HG03039 (cell line): ENCODE measurements around the gene SSU72.
A peak's percentile ranks its signal among the peaks of the same experiment; 100 is the strongest.

ENCODE experiments used
- ATAC-seq: cut with Tn5 transposase; IDR thresholded peaks from one replicate; pipeline ENCODE4 v1.9.1; 2021; ENCODE audit warnings: mild to moderate bottlenecking, moderate library complexity; ENCODE audit not compliant: unreplicated experiment

The SSU72 gene

DNA sequence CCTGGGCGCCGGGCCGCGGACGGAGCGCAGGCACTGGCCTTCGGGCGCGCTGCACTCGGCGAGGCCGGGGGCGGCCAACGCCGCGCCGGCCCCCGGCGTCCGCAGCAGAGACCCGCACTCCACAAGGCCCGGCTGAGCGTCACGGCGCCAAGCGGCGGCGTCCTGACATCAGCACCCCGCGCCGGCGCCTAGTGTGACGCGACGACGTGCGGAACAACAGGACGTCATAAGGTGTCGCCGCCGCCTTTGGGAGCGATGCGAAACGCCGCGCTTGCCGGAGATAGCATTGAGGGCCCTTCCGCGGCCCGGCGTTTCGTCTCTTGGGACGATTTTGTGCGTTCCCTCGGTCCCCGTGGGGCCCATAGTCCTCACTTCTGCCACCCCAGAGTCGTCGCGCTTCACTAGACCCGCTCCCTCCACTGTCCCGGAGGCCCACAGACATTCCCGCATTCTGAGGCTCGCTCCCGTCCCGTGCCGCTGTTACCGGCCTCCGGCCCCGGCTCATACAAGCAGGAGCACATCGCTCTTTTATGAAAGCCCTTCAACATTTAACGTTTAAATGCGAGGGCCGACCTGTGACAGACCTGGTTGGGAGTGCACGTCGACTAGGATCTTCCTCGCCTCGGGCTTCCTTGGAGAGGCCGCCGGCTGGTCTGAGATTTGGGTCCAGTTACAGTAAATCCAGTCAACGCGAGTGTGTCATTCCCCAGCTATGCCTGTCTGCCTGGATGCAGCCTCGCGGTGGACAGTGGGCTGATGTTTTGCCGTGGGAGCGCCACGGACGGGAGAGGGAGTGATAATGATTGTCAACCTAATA, at the start of gene SSU72:
Gene SSU72 (minus strand): TSS at position 143 of the 817 bp plus-strand sequence. CDS start 306 bp downstream, outside the sequence.
- peak; percentile 80 for ATAC-seq

DNA sequence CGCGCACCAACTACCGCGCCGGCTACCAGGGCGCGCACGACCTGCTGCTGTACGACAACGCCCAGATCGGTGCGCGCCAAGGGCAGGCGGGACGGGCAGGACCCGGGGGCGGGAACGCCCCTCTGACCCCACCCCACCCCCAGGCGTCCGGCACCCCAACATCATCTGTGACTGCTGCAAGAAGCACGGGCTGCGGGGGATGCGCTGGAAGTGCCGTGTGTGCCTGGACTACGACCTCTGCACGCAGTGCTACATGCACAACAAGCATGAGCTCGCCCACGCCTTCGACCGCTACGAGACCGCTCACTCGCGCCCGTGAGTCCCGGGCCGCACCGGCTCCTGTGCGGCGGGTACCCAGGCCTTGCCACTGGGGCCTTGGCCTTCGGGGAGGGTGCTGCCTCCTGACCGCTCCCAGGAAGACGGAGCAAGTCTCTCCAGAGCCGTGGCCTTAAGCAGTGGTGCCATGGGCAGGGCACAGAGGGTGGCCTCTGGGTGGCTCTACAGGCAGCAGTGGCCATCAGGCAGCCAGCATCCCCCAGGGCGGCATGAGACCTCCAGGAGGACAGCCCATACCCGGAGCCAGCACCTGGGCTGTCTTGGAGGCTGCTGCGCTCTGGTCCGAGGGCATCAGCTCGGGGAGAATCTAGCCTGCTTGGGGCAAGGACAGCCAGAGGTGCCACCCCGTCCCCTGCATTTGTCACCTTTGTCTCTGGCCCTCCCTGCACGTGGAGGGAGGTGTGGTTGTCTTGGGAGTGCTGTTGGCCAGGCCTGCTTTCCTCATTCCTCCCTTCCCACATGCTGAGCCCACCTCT, 49.2 kb upstream of the SSU72 start:
- no peak for ATAC-seq

- no peak for ATAC-seq
These were observed 48.5 kb upstream of the SSU72 start for GRCh38 chr1:1623181-1623630.

DNA sequence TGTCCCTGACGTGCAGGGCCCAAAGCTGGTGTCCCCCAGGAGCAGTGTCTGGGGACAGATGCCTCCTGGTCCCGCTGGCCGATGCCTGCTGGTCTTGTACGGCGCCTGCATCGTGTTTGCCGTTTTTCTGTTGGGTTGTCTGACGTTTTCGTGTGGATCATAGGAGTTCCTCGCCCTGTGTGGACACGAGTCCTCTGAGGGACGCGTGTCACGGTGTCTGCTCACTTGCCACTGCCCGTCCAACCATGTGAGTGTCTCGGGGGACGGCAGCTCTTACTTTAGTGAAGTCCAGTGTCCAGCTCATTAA, 48.1 kb upstream of the SSU72 start:
- no peak for ATAC-seq

- no peak for ATAC-seq
These were observed 47.5 kb upstream of the SSU72 start for GRCh38 chr1:1622010-1622787.

GRCh38 chr1:1621173-1622009, 46.7 kb upstream of the SSU72 start:
- ATAC-seq: no peak

DNA sequence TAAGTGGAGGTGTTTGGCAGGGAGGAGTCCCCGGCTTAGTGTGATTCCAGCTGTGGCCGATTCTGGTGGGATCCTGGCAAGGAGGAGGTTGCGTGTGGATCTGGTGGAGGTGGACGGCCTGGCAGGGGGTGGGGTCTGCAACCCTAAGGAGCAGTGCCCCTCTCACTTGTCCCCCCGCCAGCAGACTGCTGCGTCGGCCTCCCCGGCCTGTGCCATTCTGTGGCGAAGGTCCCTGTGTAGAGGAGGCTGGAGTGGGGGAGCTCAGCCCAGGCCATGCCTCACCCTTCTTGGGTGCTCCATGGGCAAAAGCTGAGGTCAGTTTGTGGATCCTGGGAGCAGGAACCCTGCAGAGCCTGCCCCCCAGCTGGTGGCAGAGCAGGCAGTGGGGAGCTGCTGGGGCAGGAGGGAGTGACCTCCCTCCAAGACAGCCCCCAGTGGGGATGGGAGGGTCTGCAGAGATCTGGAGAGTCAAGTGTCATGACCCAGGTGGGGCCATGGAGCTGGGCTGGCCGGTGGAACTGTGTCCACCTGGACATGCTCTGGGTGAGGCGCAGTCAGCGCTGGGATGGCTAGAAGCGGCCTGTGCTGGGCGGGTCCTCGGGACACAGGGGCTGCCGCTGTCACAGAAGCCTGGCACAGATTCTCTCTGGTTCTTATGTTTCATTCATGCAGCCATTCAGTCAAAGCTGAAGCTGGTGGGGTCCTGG, 45.9 kb upstream of the SSU72 start:
- ATAC-seq: no peak

DNA sequence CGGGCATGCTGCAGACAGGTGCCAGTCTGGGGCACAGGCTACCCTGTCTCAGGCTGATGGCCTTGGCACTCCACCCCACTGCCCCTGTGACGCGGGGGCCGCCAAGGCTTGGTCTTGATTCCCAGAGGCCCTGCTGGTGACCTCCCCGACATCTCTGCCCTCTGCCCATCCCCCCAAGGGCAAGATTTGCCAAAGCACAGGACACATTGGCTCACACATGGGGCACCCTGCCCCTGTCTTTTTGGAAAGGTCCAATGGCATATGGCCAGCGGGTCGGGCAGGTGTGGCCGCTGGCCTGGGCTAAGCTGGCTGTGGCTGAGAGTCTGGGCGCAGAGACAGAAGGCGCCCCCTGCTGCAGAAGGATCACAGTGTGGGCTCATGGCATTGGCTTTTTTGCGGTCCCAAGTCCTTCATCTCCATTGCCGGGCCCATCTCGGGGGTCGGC, 45.3 kb upstream of the SSU72 start:
- no peak for ATAC-seq

GRCh38 chr1:1618396-1619068, 43.9 kb upstream of the SSU72 start:
- no peak for ATAC-seq

GRCh38 chr1:1617925-1618324, 43.3 kb upstream of the SSU72 start:
- no peak for ATAC-seq

GRCh38 chr1:1617516-1617915, 42.9 kb upstream of the SSU72 start:
- no peak for ATAC-seq

DNA sequence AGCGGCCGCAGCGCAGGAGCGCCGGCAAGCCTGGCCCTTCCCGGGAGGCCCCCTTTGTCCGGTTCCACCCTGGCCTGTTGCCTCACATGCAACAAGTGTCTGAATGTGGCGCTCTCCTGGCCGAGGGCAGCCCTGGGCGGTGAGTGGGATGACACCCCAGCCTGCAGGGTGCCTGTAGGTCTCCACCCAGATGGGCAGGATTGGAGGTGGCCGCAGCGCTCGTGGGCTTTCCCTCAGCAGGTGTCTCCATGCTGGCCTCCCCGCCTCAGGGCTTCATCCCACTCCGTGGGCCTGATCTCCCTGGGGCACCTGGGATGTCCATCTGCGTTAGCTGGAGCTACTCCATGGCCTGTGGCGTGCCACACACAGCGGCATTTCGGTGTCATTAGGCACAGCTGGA, 42.2 kb upstream of the SSU72 start:
- no peak for ATAC-seq

DNA sequence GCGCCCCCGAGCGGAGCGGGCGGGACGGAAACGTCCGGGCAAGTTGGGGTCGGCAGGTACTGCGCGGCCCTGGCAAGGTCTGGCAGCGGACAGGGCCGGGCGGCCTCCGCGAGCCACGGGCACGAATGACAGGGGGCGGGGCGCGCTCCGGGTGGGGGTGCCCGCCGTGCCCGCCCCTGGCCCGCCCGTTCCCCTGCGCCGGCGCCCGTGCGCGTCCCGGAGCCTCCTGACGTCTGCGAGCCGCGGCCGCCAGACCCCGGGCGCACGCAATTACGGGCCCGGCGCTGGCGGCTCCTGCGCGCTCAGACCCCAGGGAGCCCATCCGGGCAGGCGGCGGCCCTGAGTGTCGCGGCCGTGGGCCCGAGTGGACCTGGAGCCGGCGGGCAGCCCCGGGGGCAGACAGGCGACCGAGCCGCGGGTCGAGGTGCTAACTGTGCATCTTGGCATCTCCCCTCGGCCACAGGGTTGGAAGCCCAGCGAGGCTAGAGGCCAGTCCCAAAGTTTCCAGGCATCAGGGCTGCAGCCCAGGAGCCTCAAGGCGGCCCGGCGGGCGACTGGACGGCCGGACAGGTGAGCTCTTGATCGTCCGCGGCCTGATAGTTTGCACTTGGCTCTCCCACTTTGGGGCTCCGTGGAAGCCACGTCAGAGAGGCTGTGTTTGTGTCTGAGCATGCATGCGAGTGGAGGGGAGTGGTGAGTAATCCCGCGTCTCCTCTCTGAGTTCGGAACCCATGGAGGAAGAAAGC, 41.6 kb upstream of the SSU72 start:
- ATAC-seq: no peak

GRCh38 chr1:1615256-1616044, 40.8 kb upstream of the SSU72 start, which contains the start of gene MIB2:
Gene MIB2 (plus strand): TSS chr1:1615500. CDS start chr1:1623453, 7,953 bp downstream.
- peak; percentile 78 for ATAC-seq

GRCh38 chr1:1614954-1615255, 40.2 kb upstream of the SSU72 start:
- ATAC-seq: no peak

DNA sequence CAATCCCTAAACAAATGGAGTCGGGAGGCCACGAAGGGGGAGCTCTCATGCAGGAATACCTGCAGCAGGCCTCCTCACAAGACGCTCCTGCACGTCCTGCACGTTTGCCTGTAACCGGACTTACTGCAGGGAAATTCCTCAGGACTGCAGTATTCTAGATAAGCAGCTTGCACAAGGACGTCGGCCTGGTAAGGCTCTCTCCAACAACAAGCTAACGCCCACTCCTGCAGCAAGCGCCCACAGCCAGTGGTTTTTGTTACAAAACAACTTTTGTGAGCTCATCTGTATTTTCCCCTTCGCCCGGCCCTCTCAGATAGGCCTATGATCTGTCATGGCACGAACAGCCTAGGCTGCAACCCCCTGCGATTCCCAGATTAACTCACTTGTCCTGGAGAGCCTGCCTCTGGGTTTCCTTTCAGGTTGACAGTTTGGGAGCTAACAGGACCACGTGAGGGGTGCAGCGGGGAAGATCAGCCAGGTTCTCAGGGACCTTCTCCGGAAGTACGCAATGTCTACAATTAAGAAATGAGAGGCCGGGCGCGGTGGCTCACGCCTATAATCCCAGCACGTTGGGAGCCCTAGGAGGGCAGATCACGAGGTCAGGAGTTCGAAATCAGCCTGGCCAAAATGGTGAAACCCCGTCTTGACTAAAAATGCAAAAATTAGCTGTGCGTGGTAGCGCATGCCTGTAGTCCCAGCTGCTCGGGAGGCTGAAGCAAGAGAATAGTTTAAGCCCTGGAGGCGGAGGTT, 39.7 kb upstream of the SSU72 start:
- no peak for ATAC-seq

DNA sequence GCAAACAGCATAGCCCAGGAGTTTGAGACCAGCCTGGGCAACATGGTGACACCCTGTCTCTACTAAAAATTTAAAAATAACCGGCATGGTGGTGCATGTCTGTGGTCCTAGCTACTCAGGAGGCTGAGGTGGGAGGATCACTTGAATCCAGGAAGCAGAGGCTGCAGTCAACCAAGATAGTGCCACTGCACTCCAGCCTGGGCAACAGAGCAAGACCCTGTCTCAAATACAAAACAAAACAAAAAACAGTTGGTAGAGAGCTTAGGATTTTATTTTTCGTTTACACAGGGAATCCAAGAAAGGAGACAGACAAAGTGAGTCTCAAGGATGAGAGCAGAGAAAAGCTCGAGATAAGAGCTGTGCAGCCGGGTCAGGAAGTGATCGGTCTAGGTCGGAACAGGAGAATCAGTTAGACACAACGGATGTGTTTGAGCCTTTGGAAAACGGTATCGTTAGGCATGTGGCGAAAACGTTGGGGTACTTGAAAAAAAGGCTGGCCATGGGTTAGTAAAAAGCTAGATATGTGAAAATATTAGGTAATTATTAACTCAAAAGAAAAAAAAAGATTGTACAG, 38.9 kb upstream of the SSU72 start:
- ATAC-seq: no peak
